GM12874 (cell line): Measurements from ENCODE around the gene TGFBR3L.

Experiments
- TF ChIP-seq, protein P1 (sequence below): IDR thresholded peaks from 2 replicates; pipeline ENCODE4 v1.5.1; 2011; ENCODE audit warnings: low read depth, mild to moderate bottlenecking, control low read depth, low read length, moderate library complexity; ENCODE audit not compliant: insufficient read depth

TGFBR3L gene

GRCh38 chr19:7903244-7904073 lies 11.2 kb upstream of the TGFBR3L start, which contains the start of gene MAP2K7:
Gene MAP2K7, plus strand, starts transcription at chr19:7903877. Its CDS starts 68 bp downstream, at chr19:7903945.
- TF ChIP-seq, protein P1, sequence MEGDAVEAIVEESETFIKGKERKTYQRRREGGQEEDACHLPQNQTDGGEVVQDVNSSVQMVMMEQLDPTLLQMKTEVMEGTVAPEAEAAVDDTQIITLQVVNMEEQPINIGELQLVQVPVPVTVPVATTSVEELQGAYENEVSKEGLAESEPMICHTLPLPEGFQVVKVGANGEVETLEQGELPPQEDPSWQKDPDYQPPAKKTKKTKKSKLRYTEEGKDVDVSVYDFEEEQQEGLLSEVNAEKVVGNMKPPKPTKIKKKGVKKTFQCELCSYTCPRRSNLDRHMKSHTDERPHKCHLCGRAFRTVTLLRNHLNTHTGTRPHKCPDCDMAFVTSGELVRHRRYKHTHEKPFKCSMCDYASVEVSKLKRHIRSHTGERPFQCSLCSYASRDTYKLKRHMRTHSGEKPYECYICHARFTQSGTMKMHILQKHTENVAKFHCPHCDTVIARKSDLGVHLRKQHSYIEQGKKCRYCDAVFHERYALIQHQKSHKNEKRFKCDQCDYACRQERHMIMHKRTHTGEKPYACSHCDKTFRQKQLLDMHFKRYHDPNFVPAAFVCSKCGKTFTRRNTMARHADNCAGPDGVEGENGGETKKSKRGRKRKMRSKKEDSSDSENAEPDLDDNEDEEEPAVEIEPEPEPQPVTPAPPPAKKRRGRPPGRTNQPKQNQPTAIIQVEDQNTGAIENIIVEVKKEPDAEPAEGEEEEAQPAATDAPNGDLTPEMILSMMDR: peak; percentile 73

GRCh38 chr19:7904074-7905020 lies 10.3 kb upstream of the TGFBR3L start:
- TF ChIP-seq, protein P1: no peak

DNA sequence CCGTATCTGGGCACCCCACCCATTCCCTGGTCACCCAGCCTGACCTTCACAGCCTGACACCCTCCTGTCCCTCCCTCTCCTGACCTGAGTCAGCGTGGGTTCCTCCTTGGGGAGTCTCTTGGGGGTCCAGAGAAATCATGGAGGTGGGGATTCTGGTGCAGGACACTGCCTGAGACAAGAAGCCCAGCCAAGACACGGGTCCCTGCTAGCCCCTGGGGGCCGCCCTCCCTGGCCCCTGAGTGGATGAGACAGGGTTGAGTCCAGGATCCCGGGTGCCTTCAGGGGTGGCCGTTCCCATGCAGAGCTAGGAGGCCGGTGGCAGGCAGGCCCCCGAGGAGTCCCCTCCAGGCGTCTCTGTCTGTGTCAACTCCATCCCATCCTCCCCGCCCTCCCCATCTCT lies 9.4 kb upstream of the TGFBR3L start:
- TF ChIP-seq, protein P1: no peak

DNA sequence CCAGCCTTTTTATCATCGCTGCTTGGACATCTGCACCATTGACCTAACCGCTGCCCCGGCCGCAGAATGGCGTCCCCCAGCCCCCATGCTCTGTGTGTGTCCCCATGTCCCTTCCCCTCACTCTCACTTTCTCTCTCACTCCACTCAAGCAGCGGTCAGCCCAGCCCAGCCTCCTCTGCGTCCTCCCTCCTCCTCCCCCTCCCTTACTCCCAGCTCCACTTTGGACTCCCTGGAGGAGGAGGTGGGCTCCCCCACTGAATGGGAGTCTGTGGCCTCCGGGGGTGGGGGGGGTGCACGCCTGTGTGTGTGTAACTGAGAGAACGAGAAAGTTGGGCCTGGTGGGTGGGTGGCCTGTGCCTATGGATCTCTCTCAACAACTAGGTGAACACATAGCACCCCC lies 8.8 kb upstream of the TGFBR3L start:
- TF ChIP-seq, protein P1: no peak

- TF ChIP-seq, protein P1: no peak
Measured at GRCh38 chr19:7907122-7907521, 7.5 kb upstream of the TGFBR3L start.

DNA sequence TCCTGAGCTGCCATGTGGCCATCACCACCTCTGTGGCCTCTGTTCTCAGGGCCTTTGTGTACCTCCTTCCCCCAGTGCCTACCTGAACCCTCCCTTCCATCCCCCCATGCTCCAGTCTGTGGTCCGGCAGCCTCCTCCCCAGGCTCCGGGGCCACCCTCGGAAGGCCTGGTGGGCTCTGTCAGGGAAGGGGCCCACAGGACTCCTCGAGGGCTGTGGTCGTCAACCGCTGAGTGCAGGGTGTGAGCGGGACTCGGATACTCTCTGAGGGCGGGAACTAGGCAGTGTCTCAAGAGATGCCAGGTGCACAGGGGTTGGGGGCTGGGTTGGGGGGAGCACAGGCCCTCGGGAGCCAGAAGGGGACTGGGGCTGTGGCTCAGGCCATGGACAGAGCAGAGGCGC lies 7.1 kb upstream of the TGFBR3L start:
- TF ChIP-seq, protein P1: no peak

- TF ChIP-seq, protein P1: no peak
Measured at GRCh38 chr19:7908078-7908699, 6.4 kb upstream of the TGFBR3L start.
